Measurements from ENCODE around the gene C9orf78.

Gene C9orf78

DNA sequence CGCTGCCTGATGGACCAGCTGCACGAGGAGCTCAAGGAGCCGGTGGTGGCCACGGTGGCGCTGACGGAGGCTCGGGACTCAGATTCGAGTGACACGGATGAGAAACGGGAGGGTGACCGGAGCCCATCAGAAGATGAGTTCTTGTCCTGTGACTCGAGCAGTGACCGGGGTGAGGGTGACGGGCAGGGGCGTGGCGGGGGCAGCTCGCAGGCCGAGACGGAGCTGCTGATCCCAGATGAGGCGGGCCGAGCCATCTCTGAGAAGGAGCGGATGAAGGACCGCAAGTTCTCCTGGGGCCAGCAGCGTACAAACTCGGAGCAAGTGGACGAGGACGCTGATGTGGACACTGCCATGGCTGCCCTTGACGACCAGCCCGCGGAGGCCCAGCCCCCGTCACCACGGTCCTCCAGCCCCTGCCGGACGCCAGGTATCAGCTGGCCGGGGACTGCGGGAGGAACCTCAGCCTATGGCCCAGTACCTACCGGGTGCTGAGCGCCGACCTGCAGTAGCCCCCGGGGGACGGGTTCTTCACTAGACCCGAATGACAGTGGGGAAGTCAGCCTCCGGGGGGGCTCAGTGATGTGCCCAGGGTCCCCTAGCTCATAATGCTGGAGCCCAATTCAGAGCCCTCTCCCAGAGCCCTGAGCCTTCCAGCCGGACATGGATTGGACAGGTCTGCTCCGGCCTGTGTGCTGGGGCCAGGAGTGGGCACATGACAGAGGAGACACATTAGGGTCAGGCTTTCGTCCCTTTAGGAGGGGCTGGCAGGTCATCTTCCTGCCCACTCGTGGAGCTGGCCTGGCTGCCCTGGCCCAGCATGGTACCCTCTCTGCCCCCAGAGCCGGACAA, 33.2 kb upstream of the C9orf78 start:
- FAIRE-seq (no peak), DNase-seq (ENCODE audit: insufficient read length, low spot score) (no peak)
- no peak for TF ChIP-seq POLR2A (IDR thresholded peaks at IDR 0.05; ENCODE audit: low read depth, low read length)
- TF ChIP-seq POLR2AphosphoS5 (IDR thresholded peaks at IDR 0.05; ENCODE audit: low read depth, low read length), result no peak
- no peak for TF ChIP-seq PAX5 (IDR thresholded peaks at IDR 0.05; ENCODE audit: insufficient read depth, low read length, severe bottlenecking)
- no peak for TF ChIP-seq TAF1 (IDR thresholded peaks at IDR 0.05; ENCODE audit: low read depth, low read length)
- TF ChIP-seq POU2F2 (IDR thresholded peaks at IDR 0.05; ENCODE audit: low read depth, low read length), result no peak
- no peak for TF ChIP-seq SPI1 (IDR thresholded peaks at IDR 0.05; ENCODE audit: low read depth, low read length)

DNA sequence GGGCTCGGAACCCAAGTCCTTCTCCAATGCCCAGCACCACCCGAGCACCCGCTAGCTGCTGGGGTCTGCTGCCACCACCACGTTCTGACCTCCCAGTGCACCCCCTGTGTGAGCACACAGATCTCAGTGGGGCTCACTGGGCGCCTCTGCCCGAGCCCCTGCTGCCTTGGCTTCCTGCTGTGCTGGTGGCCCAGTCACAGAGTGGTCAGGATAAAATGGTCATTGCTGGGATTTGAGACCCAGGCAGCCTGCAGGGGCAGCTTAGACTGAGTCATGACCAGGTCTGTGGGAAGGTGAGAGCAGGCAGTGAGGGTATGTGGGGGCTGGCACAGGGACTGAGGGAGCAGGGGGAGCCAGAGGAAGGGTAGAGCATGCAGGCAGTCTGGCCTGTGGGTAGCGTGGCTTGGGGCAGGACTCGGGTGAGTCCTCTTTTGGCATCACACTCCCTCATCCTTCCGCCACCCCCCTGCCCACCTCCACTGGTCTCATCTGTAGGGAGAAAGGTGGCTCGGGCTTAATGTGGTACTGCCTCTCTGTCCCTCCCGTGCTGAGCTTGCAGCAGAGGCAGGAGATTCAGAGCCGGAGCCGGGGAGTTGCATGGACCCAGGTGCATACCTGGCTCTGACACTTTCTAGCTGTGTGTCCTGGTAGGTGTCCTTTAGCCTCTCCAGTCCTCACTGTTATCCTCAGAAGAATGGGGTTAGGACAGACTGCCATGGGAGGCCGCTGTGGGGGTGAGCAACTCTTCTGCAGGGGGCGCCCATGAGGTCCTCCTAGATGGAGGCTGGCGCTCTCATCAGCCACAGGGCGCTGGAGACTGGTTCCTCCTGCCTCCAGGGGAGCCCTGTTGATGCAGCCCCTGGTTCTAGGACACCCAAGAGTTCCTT, 32.3 kb upstream of the C9orf78 start:
- FAIRE-seq (no peak), DNase-seq (ENCODE audit: insufficient read length, low spot score) (no peak)
- TF ChIP-seq PAX5 (IDR thresholded peaks at IDR 0.05; ENCODE audit: insufficient read depth, low read length, severe bottlenecking), result no peak
- no peak for TF ChIP-seq POLR2A (IDR thresholded peaks at IDR 0.05; ENCODE audit: low read depth, low read length)
- TF ChIP-seq POU2F2 (IDR thresholded peaks at IDR 0.05; ENCODE audit: low read depth, low read length), result no peak
- TF ChIP-seq POLR2AphosphoS5 (IDR thresholded peaks at IDR 0.05; ENCODE audit: low read depth, low read length), result no peak
- TF ChIP-seq SPI1 (IDR thresholded peaks at IDR 0.05; ENCODE audit: low read depth, low read length), result no peak
- no peak for TF ChIP-seq TAF1 (IDR thresholded peaks at IDR 0.05; ENCODE audit: low read depth, low read length)

DNA sequence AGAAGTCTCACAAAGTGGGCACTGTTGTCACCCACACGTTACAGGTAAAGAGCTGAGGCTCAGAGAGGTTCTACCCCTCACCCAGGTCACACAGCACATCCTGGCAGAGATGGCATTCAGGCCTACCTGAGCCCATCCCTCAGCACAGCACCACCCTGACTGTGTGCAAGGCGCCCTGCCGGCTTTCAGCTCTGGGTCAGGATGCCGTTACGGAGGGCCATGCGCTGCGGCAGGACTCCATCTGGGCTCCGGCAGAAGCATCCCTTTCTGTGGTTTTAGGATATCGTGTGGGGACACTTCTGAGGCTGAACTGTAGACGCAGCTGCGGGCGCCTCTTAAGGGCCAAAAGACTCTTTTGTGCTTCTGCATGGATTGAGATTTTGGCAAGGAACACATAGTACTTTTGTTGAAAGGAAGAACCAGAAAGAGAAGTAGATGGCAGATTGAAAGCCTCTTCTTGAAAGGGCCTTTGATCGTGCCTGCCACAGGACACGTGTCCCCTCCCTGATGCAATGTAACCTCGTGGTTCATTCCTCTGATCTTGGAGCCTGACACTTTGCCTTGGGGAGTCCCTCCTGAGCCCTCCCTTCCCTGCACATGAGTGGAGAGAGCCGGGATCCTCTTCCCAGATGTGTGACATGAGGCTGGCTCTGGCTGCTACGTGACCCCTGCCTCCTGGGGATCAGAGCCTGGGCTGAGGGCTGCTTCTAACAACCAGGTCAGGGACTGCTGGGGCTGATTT, 31.5 kb upstream of the C9orf78 start:
- TF ChIP-seq PAX5 (IDR thresholded peaks at IDR 0.05; ENCODE audit: insufficient read depth, low read length, severe bottlenecking) (no peak), TAF1 (IDR thresholded peaks at IDR 0.05; ENCODE audit: low read depth, low read length) (no peak), POLR2A (IDR thresholded peaks at IDR 0.05; ENCODE audit: low read depth, low read length) (no peak), SPI1 (IDR thresholded peaks at IDR 0.05; ENCODE audit: low read depth, low read length) (no peak), POU2F2 (IDR thresholded peaks at IDR 0.05; ENCODE audit: low read depth, low read length) (no peak), POLR2AphosphoS5 (IDR thresholded peaks at IDR 0.05; ENCODE audit: low read depth, low read length) (no peak)
- FAIRE-seq (no peak), DNase-seq (ENCODE audit: insufficient read length, low spot score) (no peak)

DNA sequence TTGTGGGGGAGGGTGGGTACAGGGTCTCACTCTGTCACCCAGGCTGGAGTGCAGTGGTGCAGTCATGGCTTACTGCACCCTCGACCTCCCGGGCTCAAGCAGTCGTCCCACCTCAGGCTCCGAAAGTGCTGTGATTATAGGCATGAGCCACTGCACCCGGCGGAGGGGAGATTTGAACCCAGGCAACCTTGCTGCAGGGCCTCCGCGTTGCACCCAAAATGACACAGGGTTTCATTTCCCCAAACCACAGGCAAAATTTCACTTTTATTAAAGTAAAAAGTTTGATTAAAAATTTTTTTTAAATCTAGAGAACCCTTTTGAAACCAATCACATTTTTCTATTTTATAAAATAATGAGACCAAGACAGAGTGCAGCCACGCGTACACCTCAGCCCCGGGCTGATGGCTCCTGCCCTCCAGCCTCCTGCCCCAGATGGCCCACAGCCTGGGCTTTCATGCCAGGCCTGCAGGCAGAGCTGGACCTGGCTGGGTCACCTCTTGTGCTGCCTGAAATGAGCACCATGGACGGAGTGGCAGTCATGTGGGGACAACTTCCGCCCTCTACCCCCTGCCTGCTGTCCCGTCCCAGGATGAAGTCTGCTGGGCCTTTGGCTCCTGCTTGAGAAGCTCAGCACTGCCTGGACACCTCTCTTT, 30.7 kb upstream of the C9orf78 start:
- DNase-seq (ENCODE audit: insufficient read length, low spot score) (no peak), FAIRE-seq (no peak)
- TF ChIP-seq POLR2AphosphoS5 (IDR thresholded peaks at IDR 0.05; ENCODE audit: low read depth, low read length), result no peak
- TF ChIP-seq PAX5 (IDR thresholded peaks at IDR 0.05; ENCODE audit: insufficient read depth, low read length, severe bottlenecking), result no peak
- no peak for TF ChIP-seq POLR2A (IDR thresholded peaks at IDR 0.05; ENCODE audit: low read depth, low read length)
- TF ChIP-seq SPI1 (IDR thresholded peaks at IDR 0.05; ENCODE audit: low read depth, low read length), result 0 out of 2 replicates have a peak, but pooled peaks have one; percentile 35
- TF ChIP-seq TAF1 (IDR thresholded peaks at IDR 0.05; ENCODE audit: low read depth, low read length), result no peak
- TF ChIP-seq POU2F2 (IDR thresholded peaks at IDR 0.05; ENCODE audit: low read depth, low read length), result no peak

DNA sequence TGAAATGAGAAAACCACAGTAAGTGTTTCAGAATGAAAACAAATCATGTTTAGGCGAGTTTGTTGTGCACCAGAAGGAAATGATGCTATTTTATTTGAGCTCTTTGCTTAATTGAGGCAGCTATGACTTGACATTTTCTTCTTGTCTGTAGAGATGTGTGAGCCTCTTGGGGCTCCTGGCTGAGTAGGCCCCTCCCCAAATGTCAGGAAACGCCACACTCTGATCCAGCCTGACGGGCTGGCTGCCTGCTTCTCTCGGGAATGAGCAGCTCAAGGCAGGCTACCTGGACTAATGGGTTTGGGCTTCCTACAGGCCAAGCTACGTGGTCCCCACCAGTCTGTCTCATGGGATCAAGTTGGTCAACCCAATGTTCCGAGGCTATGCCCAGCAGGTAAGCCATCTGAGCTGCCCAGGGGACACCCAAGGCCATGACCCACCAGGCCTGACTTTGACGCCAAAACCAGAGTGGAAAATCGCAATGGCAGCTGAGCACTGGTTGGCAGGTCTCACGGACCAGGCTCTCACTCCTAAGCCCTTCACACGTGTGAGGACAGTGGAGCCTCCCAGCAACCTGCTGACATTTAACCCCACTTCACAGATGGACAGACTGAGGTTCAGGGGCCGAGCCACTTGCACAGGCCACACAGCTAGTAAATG, 30.0 kb upstream of the C9orf78 start:
- no peak for FAIRE-seq
- no peak for DNase-seq (ENCODE audit: insufficient read length, low spot score)
- TF ChIP-seq POLR2AphosphoS5 (IDR thresholded peaks at IDR 0.05; ENCODE audit: low read depth, low read length) (no peak), POLR2A (IDR thresholded peaks at IDR 0.05; ENCODE audit: low read depth, low read length) (no peak), SPI1 (IDR thresholded peaks at IDR 0.05; ENCODE audit: low read depth, low read length) (no peak), PAX5 (IDR thresholded peaks at IDR 0.05; ENCODE audit: insufficient read depth, low read length, severe bottlenecking) (no peak), TAF1 (IDR thresholded peaks at IDR 0.05; ENCODE audit: low read depth, low read length) (no peak), POU2F2 (IDR thresholded peaks at IDR 0.05; ENCODE audit: low read depth, low read length) (no peak)

DNA sequence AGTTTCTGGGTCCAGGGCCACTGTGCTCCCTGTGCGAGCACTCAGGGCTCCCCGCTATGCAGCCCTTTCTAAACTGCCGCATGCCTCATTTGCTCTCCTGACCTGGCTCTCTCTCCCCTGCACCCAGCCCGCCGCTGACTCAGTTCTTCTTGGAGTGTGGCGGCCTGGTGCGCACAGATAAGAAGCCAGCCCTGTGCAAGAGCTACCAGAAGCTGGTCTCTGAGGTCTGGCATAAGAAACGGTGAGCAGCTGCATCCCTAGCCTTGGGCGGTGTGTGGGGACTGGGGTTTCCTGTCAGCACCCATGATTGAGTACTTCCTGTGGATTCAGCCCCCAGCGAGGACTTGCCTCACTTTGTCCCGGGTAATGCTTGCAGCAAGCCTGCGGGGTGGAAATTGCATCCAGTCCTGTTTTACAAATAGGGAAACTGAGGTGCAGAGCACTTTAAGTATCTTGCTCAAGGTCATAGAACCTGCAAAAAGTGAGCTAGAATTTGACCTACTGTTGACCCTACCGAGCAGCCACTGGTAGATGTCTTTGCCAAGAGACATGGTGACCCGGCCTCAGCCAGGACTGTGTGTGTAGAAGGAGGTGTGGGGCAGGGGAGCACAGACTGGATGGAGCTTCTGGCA, 28.1 kb upstream of the C9orf78 start:
- TF ChIP-seq TAF1 (IDR thresholded peaks at IDR 0.05; ENCODE audit: low read depth, low read length) (no peak), POLR2AphosphoS5 (IDR thresholded peaks at IDR 0.05; ENCODE audit: low read depth, low read length) (no peak), POLR2A (IDR thresholded peaks at IDR 0.05; ENCODE audit: low read depth, low read length) (no peak), PAX5 (IDR thresholded peaks at IDR 0.05; ENCODE audit: insufficient read depth, low read length, severe bottlenecking) (no peak), SPI1 (IDR thresholded peaks at IDR 0.05; ENCODE audit: low read depth, low read length) (no peak), POU2F2 (IDR thresholded peaks at IDR 0.05; ENCODE audit: low read depth, low read length) (no peak)

DNA sequence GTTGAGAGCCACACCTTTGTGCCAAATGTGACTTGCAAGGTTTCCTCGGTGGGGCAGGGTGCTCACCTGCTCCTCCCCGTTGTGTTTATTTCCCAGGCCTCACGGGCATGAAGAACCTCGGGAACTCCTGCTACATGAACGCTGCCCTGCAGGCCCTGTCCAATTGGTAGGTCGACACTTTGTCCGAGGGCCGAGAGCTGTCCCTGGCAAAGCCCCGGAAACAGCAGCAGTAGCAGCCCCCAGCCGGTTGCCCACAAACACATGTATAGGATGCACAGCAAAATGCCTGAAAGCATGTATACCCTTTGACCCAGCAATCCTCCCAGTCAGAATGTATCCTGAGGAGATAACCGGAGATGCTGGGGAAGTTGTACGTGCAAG, 26.4 kb upstream of the C9orf78 start:
- FAIRE-seq (no peak), DNase-seq (ENCODE audit: insufficient read length, low spot score) (no peak)
- no peak for TF ChIP-seq POU2F2 (IDR thresholded peaks at IDR 0.05; ENCODE audit: low read depth, low read length)
- no peak for TF ChIP-seq TAF1 (IDR thresholded peaks at IDR 0.05; ENCODE audit: low read depth, low read length)
- TF ChIP-seq POLR2A (IDR thresholded peaks at IDR 0.05; ENCODE audit: low read depth, low read length), result no peak
- no peak for TF ChIP-seq SPI1 (IDR thresholded peaks at IDR 0.05; ENCODE audit: low read depth, low read length)
- TF ChIP-seq POLR2AphosphoS5 (IDR thresholded peaks at IDR 0.05; ENCODE audit: low read depth, low read length), result no peak
- no peak for TF ChIP-seq PAX5 (IDR thresholded peaks at IDR 0.05; ENCODE audit: insufficient read depth, low read length, severe bottlenecking)

More for the DNA sequence above, 28.1 kb upstream of the C9orf78 start:
- no peak for DNase-seq (ENCODE audit: insufficient read length, low spot score)
- no peak for FAIRE-seq
